Breast epithelium (tissue), 4 donors: ENCODE data around the gene MYBPHL. TPM values are rescaled to one million over a fixed set of nuclear protein-coding genes. Genes with fewer than 3 reads are reported as not detected.

Experiments used
- DNase-seq, 2 donors: peaks; one replicate each; pipeline ENCODE4 v3.0.0-alpha.2; 2019; ENCODE audit warnings: low spot score in 2 of 2
- H3K27ac ChIP-seq, 2 donors: fragments of 200-600 bp; sonication (generic) in 1 of 2; one replicate each; pipeline ENCODE4 v1.5.1; 2016 to 2019; ENCODE audit warnings: mild to moderate bottlenecking in 1 of 2
- H3K27me3 ChIP-seq, 2 donors: fragments of 200-600 bp; sonication (generic) in 1 of 2; one replicate each; pipeline versions ENCODE4 v1.5.1 to v1.6.0; 2017 to 2019; ENCODE audit warnings: control low read depth in 1 of 2, mild to moderate bottlenecking in 1 of 2
- H3K36me3 ChIP-seq: fragments of 200-600 bp; one replicate; pipeline ENCODE4 v1.5.1; 2019
- H3K4me1 ChIP-seq, 2 donors: fragments of 200-600 bp; sonication (generic); one replicate each; pipeline ENCODE4 v1.5.1; 2016 to 2019; ENCODE audit warnings: control low read depth in 1 of 2
- H3K4me3 ChIP-seq, 3 donors: fragments of 200-600 bp; sonication (generic); 1 replicate in 2 of 3; 2 replicates in 1 of 3; pipeline ENCODE4 v1.5.1; 2016 to 2019; ENCODE audit warnings: mild to moderate bottlenecking in 3 of 3, moderate library complexity in 2 of 3
- H3K9me3 ChIP-seq, 2 donors: fragments of 200-600 bp; sonication (generic) in 1 of 2; one replicate each; pipeline ENCODE4 v1.5.1; 2016 to 2019; ENCODE audit warnings: control low read depth in 1 of 2
- CTCF ChIP-seq, 3 donors: fragments of 450-650 bp; IDR thresholded peaks; one replicate each; pipeline ENCODE4 v1.5.1; 2016 to 2017; ENCODE audit warnings: antibody characterized with exemption in 3 of 3, mild to moderate bottlenecking in 3 of 3, moderate library complexity in 3 of 3
- POLR2A ChIP-seq: fragments of 450-650 bp; IDR thresholded peaks from one replicate; pipeline ENCODE4 v1.6.1; 2016; ENCODE audit warnings: antibody characterized with exemption, mild to moderate bottlenecking, moderate library complexity
- POLR2AphosphoS5 ChIP-seq, 3 donors: sonication (generic); formaldehyde crosslinking; IDR thresholded peaks; one replicate each; pipeline ENCODE4 v1.6.1; 2017; ENCODE audit warnings: antibody characterized with exemption in 3 of 3
- intact Hi-C: fragments of 100-400 bp; cut with DNase I; formaldehyde crosslinking; loops from one replicate; pipeline ENCODE4 v1.15.1; 2023; ENCODE audit warnings: low total_unique reads
- total RNA-seq, 3 donors: library from RNA; depleted of rRNA; stranded (reverse); fragments of >200 nt; gene quantifications; one replicate each; pipeline ENCODE4 v1.1.0, GENCODE V29; 2016

The MYBPHL gene
- total RNA-seq, 3 donors from 2014 or later: not detected

- no peak for DNase-seq
- TF ChIP-seq CTCF (IDR thresholded peaks at IDR 0.05) (no peak), POLR2AphosphoS5 (IDR thresholded peaks at IDR 0.05) (no peak), POLR2A (no peak)
- intact Hi-C loops: no loop called here
- H3K27me3 ChIP-seq: no peaks in the 10 kb centered on the region
- H3K4me1 ChIP-seq: peaks cover 0 to 18% of the 10 kb centered on the region in 2 donors
- no peaks in the 10 kb centered on the region for H3K9me3 ChIP-seq
- H3K36me3 ChIP-seq: no peaks in the 10 kb centered on the region
- H3K4me3 ChIP-seq: peak overlapping the region in 1 of 3 donors; percentile 51
- peak overlapping the region; percentile 87 to 92 for H3K27ac ChIP-seq
These were observed 31.0 kb downstream of the MYBPHL start for GRCh38 chr1:109275706-109276345.

- TF ChIP-seq CTCF (IDR thresholded peaks at IDR 0.05) (no peak), POLR2A (no peak), POLR2AphosphoS5 (IDR thresholded peaks at IDR 0.05) (peak in 1 of 3 donors; percentile 60)
- Histone ChIP-seq H3K27ac (peak overlapping the region; percentile 87 to 92), H3K27me3 (no peaks in the 10 kb centered on the region), H3K4me1 (peaks cover 0 to 18% of the 10 kb centered on the region in 2 donors), H3K36me3 (no peaks in the 10 kb centered on the region), H3K9me3 (no peaks in the 10 kb centered on the region), H3K4me3 (peak overlapping the region in 2 of 3 donors; percentile 37 to 51)
- DNase-seq: peak; percentile 70 to 91
- intact Hi-C loops: no loop called here
These were observed 32.0 kb downstream of the MYBPHL start for GRCh38 chr1:109274533-109275476.

- H3K4me3 ChIP-seq: peak overlapping the region in 2 of 3 donors; percentile 37 to 51
- peak overlapping the region; percentile 87 to 92 for H3K27ac ChIP-seq
These were observed 33.1 kb downstream of the MYBPHL start for GRCh38 chr1:109273570-109274288.

GRCh38 chr1:109272831-109273547 is 33.8 kb downstream of the MYBPHL start:
- Histone ChIP-seq H3K4me1 (peaks cover 0 to 18% of the 10 kb centered on the region in 2 donors), H3K9me3 (no peaks in the 10 kb centered on the region), H3K27ac (peak overlapping the region; percentile 87 to 92), H3K4me3 (peak overlapping the region in 2 of 3 donors; percentile 37 to 51), H3K36me3 (no peaks in the 10 kb centered on the region), H3K27me3 (no peaks in the 10 kb centered on the region)
- no peak for TF ChIP-seq POLR2A
- no peak for TF ChIP-seq POLR2AphosphoS5 (IDR thresholded peaks at IDR 0.05)
- no peak for TF ChIP-seq CTCF (IDR thresholded peaks at IDR 0.05)
- intact Hi-C loops: no loop called here
- no peak for DNase-seq

More at GRCh38 chr1:109273570-109274288, 33.1 kb downstream of the MYBPHL start:
- H3K9me3 ChIP-seq: no peaks in the 10 kb centered on the region
- DNase-seq: no peak
- H3K36me3 ChIP-seq: no peaks in the 10 kb centered on the region
- H3K4me1 ChIP-seq: peaks cover 0 to 18% of the 10 kb centered on the region in 2 donors
- H3K27me3 ChIP-seq: no peaks in the 10 kb centered on the region
- TF ChIP-seq CTCF (IDR thresholded peaks at IDR 0.05) (no peak), POLR2AphosphoS5 (IDR thresholded peaks at IDR 0.05) (no peak), POLR2A (no peak)
- intact Hi-C loops: no loop called here
